DND-41 (cell line): Measurements from ENCODE around the gene NECTIN2.

Experiments used
- EZH2 ChIP-seq: IDR thresholded peaks from 3 replicates; pipeline ENCODE4 v1.6.1; 2012; ENCODE audit warnings: borderline replicate concordance, low read depth, mild to moderate bottlenecking, moderate library complexity, low read length, inconsistent platforms; ENCODE audit not compliant: severe bottlenecking
- TF ChIP-seq, protein P1 (sequence below): IDR thresholded peaks from 2 replicates; pipeline ENCODE4 v1.5.1; 2012; ENCODE audit warnings: borderline replicate concordance, low read length, moderate library complexity, mild to moderate bottlenecking; ENCODE audit not compliant: poor library complexity, severe bottlenecking; ENCODE audit errors: extremely low read depth

DNA sequence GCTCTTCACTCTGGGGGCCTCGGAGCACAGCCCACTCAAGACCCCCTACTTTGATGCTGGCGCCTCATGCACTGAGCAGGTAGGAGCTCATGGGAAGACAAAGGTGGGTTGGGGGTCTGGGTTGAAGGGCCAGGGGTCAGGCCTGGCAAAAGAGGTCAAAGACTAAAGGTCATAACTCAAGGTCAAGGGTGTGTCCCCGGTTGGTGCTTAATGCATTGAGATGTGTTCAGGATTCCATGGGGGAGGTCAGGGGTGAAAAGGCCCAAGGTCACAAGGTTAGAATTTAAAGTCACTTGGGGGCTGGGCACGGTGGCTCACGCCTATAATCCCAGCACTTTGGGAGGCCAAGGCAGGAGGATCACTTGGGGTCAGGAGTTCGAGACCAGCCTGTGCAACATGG, 40.0 kb downstream of the NECTIN2 start:
- TF ChIP-seq, protein P1, sequence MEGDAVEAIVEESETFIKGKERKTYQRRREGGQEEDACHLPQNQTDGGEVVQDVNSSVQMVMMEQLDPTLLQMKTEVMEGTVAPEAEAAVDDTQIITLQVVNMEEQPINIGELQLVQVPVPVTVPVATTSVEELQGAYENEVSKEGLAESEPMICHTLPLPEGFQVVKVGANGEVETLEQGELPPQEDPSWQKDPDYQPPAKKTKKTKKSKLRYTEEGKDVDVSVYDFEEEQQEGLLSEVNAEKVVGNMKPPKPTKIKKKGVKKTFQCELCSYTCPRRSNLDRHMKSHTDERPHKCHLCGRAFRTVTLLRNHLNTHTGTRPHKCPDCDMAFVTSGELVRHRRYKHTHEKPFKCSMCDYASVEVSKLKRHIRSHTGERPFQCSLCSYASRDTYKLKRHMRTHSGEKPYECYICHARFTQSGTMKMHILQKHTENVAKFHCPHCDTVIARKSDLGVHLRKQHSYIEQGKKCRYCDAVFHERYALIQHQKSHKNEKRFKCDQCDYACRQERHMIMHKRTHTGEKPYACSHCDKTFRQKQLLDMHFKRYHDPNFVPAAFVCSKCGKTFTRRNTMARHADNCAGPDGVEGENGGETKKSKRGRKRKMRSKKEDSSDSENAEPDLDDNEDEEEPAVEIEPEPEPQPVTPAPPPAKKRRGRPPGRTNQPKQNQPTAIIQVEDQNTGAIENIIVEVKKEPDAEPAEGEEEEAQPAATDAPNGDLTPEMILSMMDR = no peak
- no peak for TF ChIP-seq EZH2
